Measurements from ENCODE around the gene SIK3. TPM values are rescaled to one million over a fixed set of nuclear protein-coding genes. Genes with fewer than 3 reads are reported as not detected.
"Not testable (repeated sequence)": the region's sequence is repeated elsewhere in the genome, so short reads cannot be mapped to it uniquely, and the experiment has no call there.

Gene SIK3
- total RNA-seq, 2 donors from 2014 or later: 37.2 to 43.5 TPM

GRCh38 chr11:117052196-117053149 lies 45.8 kb downstream of the SIK3 start:
- peaks cover 4% of the 10 kb centered on the region for H3K36me3 Mint-ChIP-seq (ENCODE audit: low read depth)
- no peaks in the 10 kb centered on the region for H3K9me3 ChIP-seq (ENCODE audit: control insufficient read depth, low read length)
- no peaks in the 10 kb centered on the region for H3K4me1 ChIP-seq (ENCODE audit: control insufficient read depth, insufficient read depth, low read length)
- TF ChIP-seq CTCF (conservative IDR thresholded peaks at IDR 0.05): no peak
- H3K4me3 Mint-ChIP-seq: no peak overlapping the region
- H3K27me3 ChIP-seq (ENCODE audit: control insufficient read depth, insufficient read depth, low read length, poor library complexity, severe bottlenecking): no peaks in the 10 kb centered on the region
- no peak overlapping the region for H3K27ac ChIP-seq (ENCODE audit: low read depth, low read length)
- H3K36me3 ChIP-seq (ENCODE audit: control insufficient read depth, insufficient read depth, low read length): no peaks in the 10 kb centered on the region
- H3K4me3 ChIP-seq (ENCODE audit: low read length): no peak overlapping the region
- DNase-seq: no peak
- WGBS, 2 experiments (ENCODE audit: insufficient coverage in 1 of 2, insufficient read length in 1 of 2): 98 to 100% methylated on average over 1 to 8 of the region's 8 CpGs
- peaks cover 17% of the 10 kb centered on the region for H3K4me1 Mint-ChIP-seq
- H3K27me3 Mint-ChIP-seq (ENCODE audit: insufficient read depth): no peaks in the 10 kb centered on the region
- no peak overlapping the region for H3K9ac ChIP-seq (ENCODE audit: extremely low read depth, low read length, poor library complexity, severe bottlenecking)
- no peaks in the 10 kb centered on the region for H3K9me3 Mint-ChIP-seq
- no peak overlapping the region for H3K27ac Mint-ChIP-seq

- H3K4me3 Mint-ChIP-seq; H3K9me3 Mint-ChIP-seq; H3K9ac ChIP-seq (ENCODE audit: extremely low read depth, low read length, poor library complexity, severe bottlenecking); H3K36me3 ChIP-seq (ENCODE audit: control insufficient read depth, insufficient read depth, low read length); H3K4me1 ChIP-seq (ENCODE audit: control insufficient read depth, insufficient read depth, low read length); H3K27me3 ChIP-seq (ENCODE audit: control insufficient read depth, insufficient read depth, low read length, poor library complexity, severe bottlenecking); H3K9me3 ChIP-seq (ENCODE audit: control insufficient read depth, low read length); H3K4me3 ChIP-seq (ENCODE audit: low read length); DNase-seq; H3K27ac Mint-ChIP-seq; H3K27ac ChIP-seq (ENCODE audit: low read depth, low read length); H3K27me3 Mint-ChIP-seq (ENCODE audit: insufficient read depth); H3K36me3 Mint-ChIP-seq (ENCODE audit: low read depth): not testable (repeated sequence)
- 97% methylated on average over 5 of the region's 9 CpGs; no CpG with 5 or more reads in 1 of the 2 experiments for WGBS, 2 experiments (ENCODE audit: insufficient coverage in 1 of 2, insufficient read length in 1 of 2)
- H3K4me1 Mint-ChIP-seq: peaks cover 12% of the 10 kb centered on the region
These were observed 48.1 kb downstream of the SIK3 start for GRCh38 chr11:117050121-117050520.

- 80 to 94% methylated on average over 1 to 5 of the region's 5 CpGs for WGBS, 2 experiments (ENCODE audit: insufficient coverage in 1 of 2, insufficient read length in 1 of 2)
- H3K27me3 ChIP-seq (ENCODE audit: control insufficient read depth, insufficient read depth, low read length, poor library complexity, severe bottlenecking); H3K27ac Mint-ChIP-seq; H3K36me3 Mint-ChIP-seq (ENCODE audit: low read depth); H3K4me1 ChIP-seq (ENCODE audit: control insufficient read depth, insufficient read depth, low read length); H3K4me3 ChIP-seq (ENCODE audit: low read length); H3K27ac ChIP-seq (ENCODE audit: low read depth, low read length); H3K27me3 Mint-ChIP-seq (ENCODE audit: insufficient read depth); DNase-seq; H3K9me3 Mint-ChIP-seq; H3K36me3 ChIP-seq (ENCODE audit: control insufficient read depth, insufficient read depth, low read length); H3K9me3 ChIP-seq (ENCODE audit: control insufficient read depth, low read length); H3K4me1 Mint-ChIP-seq; H3K9ac ChIP-seq (ENCODE audit: extremely low read depth, low read length, poor library complexity, severe bottlenecking); H3K4me3 Mint-ChIP-seq: not testable (repeated sequence)
These were observed 51.6 kb downstream of the SIK3 start for GRCh38 chr11:117046627-117047026.

- H3K36me3 ChIP-seq (ENCODE audit: control insufficient read depth, insufficient read depth, low read length): no peaks in the 10 kb centered on the region
- 100% methylated on average over 1 of the region's 1 CpG for WGBS, 2 experiments (ENCODE audit: insufficient coverage in 1 of 2, insufficient read length in 1 of 2)
- no peaks in the 10 kb centered on the region for H3K9me3 ChIP-seq (ENCODE audit: control insufficient read depth, low read length)
- Mint-ChIP-seq H3K36me3 (ENCODE audit: low read depth) (no peaks in the 10 kb centered on the region), H3K4me1 (peaks cover 8% of the 10 kb centered on the region), H3K9me3 (no peaks in the 10 kb centered on the region), H3K27me3 (ENCODE audit: insufficient read depth) (no peaks in the 10 kb centered on the region), H3K27ac (no peak overlapping the region), H3K4me3 (no peak overlapping the region)
- no peak for DNase-seq
- no peak overlapping the region for H3K27ac ChIP-seq (ENCODE audit: low read depth, low read length)
- H3K9ac ChIP-seq (ENCODE audit: extremely low read depth, low read length, poor library complexity, severe bottlenecking): no peak overlapping the region
- H3K4me1 ChIP-seq (ENCODE audit: control insufficient read depth, insufficient read depth, low read length): no peaks in the 10 kb centered on the region
- no peak for TF ChIP-seq CTCF (conservative IDR thresholded peaks at IDR 0.05)
- H3K27me3 ChIP-seq (ENCODE audit: control insufficient read depth, insufficient read depth, low read length, poor library complexity, severe bottlenecking): no peaks in the 10 kb centered on the region
- no peak overlapping the region for H3K4me3 ChIP-seq (ENCODE audit: low read length)
These were observed 52.3 kb downstream of the SIK3 start for GRCh38 chr11:117045956-117046355.
